HepG2 (cell line): ENCODE results near the gene TXNL4B. TPM values are rescaled to one million over a fixed set of nuclear protein-coding genes. Genes with fewer than 3 reads are reported as not detected.

Experiments used
- FOXP4 ChIP-seq: sonication (generic); formaldehyde crosslinking; IDR thresholded peaks from 2 replicates; pipeline ENCODE4 v1.4.0; 2020; ENCODE audit warnings: missing genetic modification reagents
- HIC2 ChIP-seq: sonication (generic); formaldehyde crosslinking; IDR thresholded peaks from 2 replicates; pipeline ENCODE4 v1.9.0; 2022; ENCODE audit warnings: low read depth, missing genetic modification reagents
- HMGXB4 ChIP-seq, 2 experiments: sonication (generic) in 1 of 2; formaldehyde crosslinking in 1 of 2; IDR thresholded peaks; 2 replicates each; pipeline versions ENCODE4 v1.4.0 to v1.6.1; 2018 to 2020; ENCODE audit warnings: missing genetic modification reagents in 2 of 2, borderline replicate concordance in 1 of 2, low read depth in 1 of 2, mild to moderate bottlenecking in 1 of 2, missing biosample characterization in 1 of 2
- KAT8 ChIP-seq: IDR thresholded peaks from 2 replicates; pipeline ENCODE4 v1.6.1; 2016; ENCODE audit warnings: missing genetic modification reagents, missing compliant biosample characterization
- RORA ChIP-seq: sonication (generic); formaldehyde crosslinking; IDR thresholded peaks from 2 replicates; pipeline ENCODE4 v1.5.0; 2020; ENCODE audit warnings: mild to moderate bottlenecking, missing genetic modification reagents, moderate library complexity
- SPEN ChIP-seq: sonication (generic); formaldehyde crosslinking; IDR thresholded peaks from 2 replicates; pipeline ENCODE4 v1.5.1; 2020; ENCODE audit warnings: low read depth, mild to moderate bottlenecking, missing genetic modification reagents
- TSC22D2 ChIP-seq: sonication (generic); formaldehyde crosslinking; IDR thresholded peaks from 2 replicates; pipeline ENCODE4 v1.5.1; 2020; ENCODE audit warnings: missing genetic modification reagents, mild to moderate bottlenecking, borderline replicate concordance
- ZNF234 ChIP-seq: sonication (generic); formaldehyde crosslinking; conservative IDR thresholded peaks from 2 replicates; pipeline ENCODE4 v1.5.1; 2020; ENCODE audit warnings: mild to moderate bottlenecking, missing genetic modification reagents
- ZNF326 ChIP-seq: sonication (generic); formaldehyde crosslinking; IDR thresholded peaks from 2 replicates; pipeline ENCODE4 v1.4.0; 2020; ENCODE audit warnings: missing genetic modification reagents, borderline replicate concordance
- ZNF382 ChIP-seq: sonication (generic); formaldehyde crosslinking; IDR thresholded peaks from 2 replicates; pipeline ENCODE4 v1.5.0; 2020; ENCODE audit warnings: missing genetic modification reagents, mild to moderate bottlenecking, borderline replicate concordance
- ZNF574 ChIP-seq: sonication (generic); formaldehyde crosslinking; IDR thresholded peaks from 2 replicates; pipeline ENCODE4 v1.4.0; 2020; ENCODE audit warnings: missing genetic modification reagents
- ZSCAN31 ChIP-seq: sonication (generic); formaldehyde crosslinking; IDR thresholded peaks from 2 replicates; pipeline ENCODE4 v1.5.0; 2020; ENCODE audit warnings: low read depth, mild to moderate bottlenecking, missing genetic modification reagents
- ZSCAN9 ChIP-seq: IDR thresholded peaks from 2 replicates; pipeline ENCODE4 v1.6.1; 2016; ENCODE audit warnings: borderline replicate concordance
- polyA plus RNA-seq, 8 experiments: library from polyadenylated mRNA; depleted of rRNA in 3 of 8; stranded (reverse) in 7 of 8; unstranded in 1 of 8; fragments of >200 nt; fragmentation: Illumina TruSeq in 4 of 8; extraction: Trizol in 4 of 8; gene quantifications; 2 replicates each; pipeline versions ENCODE4 v1.2.1 to v1.2.3, GENCODE V29; 2011 to 2016; ENCODE audit warnings: low read depth in 4 of 8, missing spikeins in 1 of 8, mixed read lengths in 1 of 8; ENCODE audit not compliant: insufficient read depth in 1 of 8
- total RNA-seq, 5 experiments: library from RNA; depleted of rRNA; stranded (reverse); fragments of >200 nt; fragmentation: Illumina TruSeq; extraction: Trizol; gene quantifications; 2 replicates each; pipeline ENCODE4 v1.2.3, GENCODE V29; 2016; ENCODE audit warnings: low read depth in 1 of 5
- TF ChIP-seq, protein P1 (sequence below): sonication (generic); formaldehyde crosslinking; IDR thresholded peaks from 2 replicates; pipeline ENCODE4 v1.5.0; 2020; ENCODE audit warnings: mild to moderate bottlenecking, missing genetic modification reagents, borderline replicate concordance

Gene TXNL4B
- total and polyA plus RNA-seq, 2 of the 13 experiments (the other 11 are each of a cell fraction or from before 2014, with no cell fraction given): 17.4 to 18.3 TPM

- peak; percentile 57 for TF ChIP-seq ZNF574 (CRISPR knock-in tag)
- TF ChIP-seq, protein P1, sequence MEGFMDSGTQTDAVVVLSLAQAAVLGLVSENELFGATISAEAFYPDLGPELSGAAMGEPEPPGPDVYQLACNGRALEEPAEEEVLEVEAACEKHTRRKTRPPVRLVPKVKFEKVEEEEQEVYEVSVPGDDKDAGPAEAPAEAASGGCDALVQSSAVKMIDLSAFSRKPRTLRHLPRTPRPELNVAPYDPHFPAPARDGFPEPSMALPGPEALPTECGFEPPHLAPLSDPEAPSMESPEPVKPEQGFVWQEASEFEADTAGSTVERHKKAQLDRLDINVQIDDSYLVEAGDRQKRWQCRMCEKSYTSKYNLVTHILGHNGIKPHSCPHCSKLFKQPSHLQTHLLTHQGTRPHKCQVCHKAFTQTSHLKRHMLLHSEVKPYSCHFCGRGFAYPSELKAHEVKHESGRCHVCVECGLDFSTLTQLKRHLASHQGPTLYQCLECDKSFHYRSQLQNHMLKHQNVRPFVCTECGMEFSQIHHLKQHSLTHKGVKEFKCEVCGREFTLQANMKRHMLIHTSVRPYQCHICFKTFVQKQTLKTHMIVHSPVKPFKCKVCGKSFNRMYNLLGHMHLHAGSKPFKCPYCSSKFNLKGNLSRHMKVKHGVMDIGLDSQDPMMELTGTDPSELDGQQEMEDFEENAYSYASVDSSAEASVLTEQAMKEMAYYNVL: peak; percentile 51; the same call in 1 of the 2 replicates
- TF ChIP-seq SPEN (CRISPR knock-in tag): peak; percentile 55; the same call in 1 of the 2 replicates
- TF ChIP-seq ZSCAN31 (CRISPR knock-in tag): 0 out of 2 replicates have a peak, but pooled peaks have one; percentile 26
- TF ChIP-seq ZNF234: no peak
- peak; percentile 46; the same call in 1 of the 2 replicates for TF ChIP-seq FOXP4 (CRISPR knock-in tag)
- TF ChIP-seq KAT8 (CRISPR knock-in tag): peak; percentile 68; the same call in 1 of the 2 replicates
- TF ChIP-seq ZSCAN9 (CRISPR knock-in tag): no peak
- TF ChIP-seq ZNF326 (CRISPR knock-in tag): no peak
- TF ChIP-seq RORA: no peak
- TF ChIP-seq ZNF382: no peak
- TF ChIP-seq HMGXB4 (CRISPR knock-in tag; IDR thresholded peaks at IDR 0.05; ENCODE audit: borderline replicate concordance in 1 of 2, low read depth in 1 of 2): peak in 1 of 2 experiments; percentile 36; a peak in 1 of 4 replicates
- 0 out of 2 replicates have a peak, but pooled peaks have one; percentile 19 for TF ChIP-seq HIC2 (CRISPR knock-in tag)
- no peak for TF ChIP-seq TSC22D2 (CRISPR knock-in tag)
Observed at GRCh38 chr16:72124761-72125634, 31.6 kb upstream of the TXNL4B start (continued).
